GM19043 (cell line): Measurements from ENCODE around the gene EFL1.
"Not testable (repeated sequence)": the region's sequence is repeated elsewhere in the genome, so short reads cannot be mapped to it uniquely, and the experiment has no call there.

ENCODE experiments used
- ATAC-seq: cut with Tn5 transposase; IDR thresholded peaks from one replicate; pipeline ENCODE4 v1.9.1; 2021; ENCODE audit warnings: low read depth; ENCODE audit not compliant: unreplicated experiment

EFL1 gene

GRCh38 chr15:82210066-82210597, 52.4 kb downstream of the EFL1 start:
- ATAC-seq = not testable (repeated sequence)

DNA sequence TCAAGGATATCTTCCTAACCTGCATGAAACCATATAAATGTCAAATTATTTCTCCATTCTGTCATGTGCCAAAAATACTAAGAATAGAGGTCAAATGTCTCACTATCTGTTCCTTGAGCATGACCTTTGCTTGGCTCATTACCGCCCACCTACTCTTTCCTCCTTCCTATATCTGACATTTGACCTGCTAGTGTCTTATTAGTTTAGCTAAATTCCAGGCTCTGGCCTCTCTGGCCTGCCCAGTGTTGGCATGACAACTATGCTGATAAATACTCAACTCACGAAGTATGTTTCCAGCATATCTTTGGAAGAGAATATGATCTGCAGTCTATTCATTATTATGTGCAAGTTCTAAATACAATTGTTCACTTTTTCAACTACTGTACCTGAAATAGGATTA, 58.0 kb downstream of the EFL1 start:
- not testable (repeated sequence) for ATAC-seq

DNA sequence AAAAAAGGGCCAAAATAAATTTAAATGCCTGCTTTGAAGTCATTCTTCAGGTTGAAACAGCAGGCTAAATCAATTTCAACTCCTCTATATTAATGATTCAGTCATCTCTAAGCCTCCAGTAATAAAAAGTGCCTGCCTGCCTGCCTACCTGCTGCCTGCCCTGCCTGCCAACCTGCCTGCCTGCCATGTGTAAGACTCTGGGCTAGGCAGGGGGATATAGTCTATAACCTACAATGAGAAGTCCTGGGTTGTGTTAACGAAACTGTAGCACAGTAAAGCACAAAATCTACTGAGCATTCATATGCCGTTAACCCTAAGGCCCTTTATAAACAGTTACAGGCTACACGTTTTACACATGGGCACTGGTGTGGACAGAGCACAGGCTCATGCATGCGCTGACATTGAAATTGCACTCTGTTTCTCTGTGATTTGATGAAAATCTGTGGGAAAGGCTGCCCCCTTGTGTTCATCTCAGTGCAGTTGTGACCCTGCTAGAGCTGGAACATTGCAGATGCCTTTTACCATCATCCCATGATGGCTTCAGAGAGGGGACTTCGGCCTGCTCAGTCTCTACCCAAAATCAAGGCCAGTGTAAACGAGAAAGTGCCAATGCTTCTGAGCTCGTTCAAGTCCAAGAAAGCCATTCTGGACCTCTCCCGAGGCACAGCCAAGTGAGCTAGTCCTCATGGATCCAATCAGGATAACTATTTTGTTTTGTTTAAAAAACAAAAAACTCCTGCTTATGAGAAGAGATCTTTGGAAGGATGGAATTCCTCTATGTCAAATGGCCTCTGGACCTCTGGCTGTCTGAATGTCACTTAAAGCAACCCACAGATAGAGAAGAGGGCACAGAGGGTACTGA, 64.6 kb downstream of the EFL1 start:
- ATAC-seq = peak; percentile 89

- no peak for ATAC-seq
Measured at GRCh38 chr15:82196353-82196752, 66.2 kb downstream of the EFL1 start.

- ATAC-seq = not testable (repeated sequence)
Measured at GRCh38 chr15:82195818-82196217, 66.7 kb downstream of the EFL1 start.

GRCh38 chr15:82194488-82194887, 68.0 kb downstream of the EFL1 start:
- not testable (repeated sequence) for ATAC-seq

GRCh38 chr15:82193435-82193834, 69.1 kb downstream of the EFL1 start:
- not testable (repeated sequence) for ATAC-seq

GRCh38 chr15:82192394-82192793, 70.1 kb downstream of the EFL1 start:
- ATAC-seq = not testable (repeated sequence)

DNA sequence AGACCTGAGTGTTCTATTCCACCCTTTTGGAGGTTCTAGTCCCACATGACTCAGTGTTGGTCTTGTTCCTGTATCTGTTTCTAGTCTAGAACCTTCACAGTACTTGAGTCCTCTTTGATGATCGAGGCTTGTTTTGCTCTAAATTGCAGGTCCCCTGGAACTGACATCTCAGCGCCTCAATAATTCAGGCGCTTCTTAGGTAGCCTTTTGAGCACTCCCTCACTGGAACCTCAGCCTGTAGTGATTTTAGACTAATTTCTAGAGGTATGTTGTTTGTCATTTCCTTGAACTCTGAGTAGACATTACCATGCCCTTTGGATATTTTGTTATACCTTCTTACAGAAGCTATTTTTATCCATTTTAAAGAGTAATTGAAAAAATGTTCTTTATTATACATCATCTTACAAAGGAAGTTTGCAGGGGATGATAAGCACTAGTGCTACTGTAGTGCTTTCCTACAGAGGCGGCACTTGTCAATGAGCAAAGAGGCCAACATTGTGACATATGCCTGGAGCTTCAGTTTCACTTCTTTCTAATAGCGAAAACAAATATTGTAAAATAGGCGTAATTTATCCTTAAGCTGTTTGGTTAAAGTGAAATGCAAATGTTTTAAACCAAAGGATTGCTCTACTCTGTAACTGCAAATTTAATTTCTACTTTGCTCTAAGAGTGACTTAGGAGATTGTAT, 75.7 kb downstream of the EFL1 start:
- peak; percentile 85 for ATAC-seq

DNA sequence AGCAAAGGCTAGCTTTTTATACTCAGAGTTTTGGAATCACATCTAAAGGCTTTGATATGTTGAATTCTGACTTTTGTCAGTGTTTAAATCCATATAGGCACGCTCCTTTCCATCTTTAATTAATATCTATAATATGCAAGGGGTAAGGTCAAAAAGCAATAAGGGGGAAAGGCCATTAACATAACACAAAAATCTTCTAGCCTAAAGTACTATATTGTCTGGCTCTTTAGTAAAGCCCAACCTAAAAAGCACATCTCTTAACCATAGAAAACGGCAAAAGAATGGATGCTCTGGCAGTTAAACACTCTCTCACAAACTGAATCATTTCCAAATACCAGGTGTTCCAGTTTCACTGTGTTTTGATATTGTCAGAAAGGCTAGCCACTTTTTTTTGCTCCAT, 76.4 kb downstream of the EFL1 start:
- no peak for ATAC-seq

DNA sequence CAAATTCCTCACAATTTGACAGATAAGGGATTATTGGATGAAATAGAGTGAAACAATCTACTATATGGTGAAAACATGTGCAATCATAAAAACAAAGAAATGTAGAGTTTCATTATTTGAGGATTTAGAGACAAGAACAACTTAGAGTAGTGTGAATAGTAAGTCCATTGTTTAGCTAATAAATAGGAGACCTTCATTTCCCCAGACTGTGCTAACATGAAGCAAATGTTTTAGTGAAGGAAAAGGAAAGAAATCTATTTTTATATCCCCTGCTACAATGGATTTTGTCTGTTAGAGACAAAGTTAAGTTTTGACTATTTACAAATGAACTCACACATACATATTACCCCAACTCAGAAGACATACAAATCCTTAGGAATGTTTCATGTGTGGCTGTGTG, 77.8 kb downstream of the EFL1 start:
- ATAC-seq = no peak

- ATAC-seq = no peak
Measured at GRCh38 chr15:82184355-82184754, 78.2 kb downstream of the EFL1 start.

DNA sequence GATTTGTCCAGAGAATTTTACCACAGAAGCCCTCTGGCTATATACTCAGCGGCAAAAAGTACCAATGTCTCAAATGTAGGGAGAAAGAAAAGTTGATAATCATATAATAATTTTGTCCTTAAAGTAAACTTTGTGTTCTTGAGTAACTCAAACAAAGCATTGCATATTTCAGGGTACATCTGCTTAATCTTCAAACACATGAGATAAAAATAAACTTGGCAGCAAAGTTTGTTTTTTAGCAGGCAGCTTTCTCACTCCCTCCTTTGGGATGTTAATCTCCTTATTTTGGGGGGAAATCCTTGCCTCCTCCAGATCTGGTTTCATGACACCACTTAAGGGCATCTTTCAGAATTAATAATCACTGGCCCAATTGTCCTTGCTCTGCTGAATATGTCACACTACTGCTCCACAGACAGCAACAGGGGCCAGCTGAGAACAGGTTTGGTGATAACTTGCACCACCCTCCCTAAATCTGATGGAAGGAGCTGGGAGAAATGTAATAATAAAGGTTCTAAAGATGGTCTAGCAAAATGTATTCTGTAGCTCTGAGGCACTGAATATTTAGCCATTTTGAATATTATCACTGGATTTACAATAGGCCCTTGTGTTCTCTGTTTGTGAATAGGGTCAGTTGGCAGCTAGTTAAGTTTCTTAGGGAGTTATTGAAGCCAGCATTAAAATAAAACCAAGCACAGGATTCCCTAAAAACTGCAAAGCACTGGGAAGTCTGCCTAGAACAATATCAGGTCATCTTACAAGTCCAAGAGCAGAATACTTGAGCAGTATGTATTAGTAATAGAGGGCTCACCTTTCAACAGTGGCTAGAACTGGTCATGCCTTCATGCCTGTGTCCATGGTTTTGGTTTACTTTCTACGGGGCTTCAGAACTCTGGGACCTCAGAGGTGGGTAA, 79.2 kb downstream of the EFL1 start:
- ATAC-seq = no peak

GRCh38 chr15:82181371-82181770, 81.2 kb downstream of the EFL1 start:
- no peak for ATAC-seq

GRCh38 chr15:82178061-82178460, 84.5 kb downstream of the EFL1 start:
- no peak for ATAC-seq

- no peak for ATAC-seq
Measured at GRCh38 chr15:82177291-82178010, 85.1 kb downstream of the EFL1 start.

DNA sequence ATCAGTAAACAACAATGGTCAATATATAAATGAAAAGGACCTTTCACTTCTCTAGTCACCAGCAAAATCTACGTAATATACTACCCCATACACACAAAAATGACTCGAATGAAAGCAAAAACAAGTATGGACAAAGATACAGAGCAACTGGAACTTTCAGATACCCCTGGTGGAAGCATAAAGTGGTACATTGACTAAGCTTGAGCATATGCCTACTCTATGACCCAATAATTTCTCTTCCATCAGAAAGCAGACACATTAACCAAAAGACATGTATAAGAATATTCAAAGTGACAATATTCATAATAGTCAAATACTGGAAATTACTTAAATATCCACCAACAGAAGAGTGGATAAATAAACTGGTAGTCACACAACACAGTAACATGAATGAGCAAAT, 86.0 kb downstream of the EFL1 start:
- ATAC-seq = no peak

GRCh38 chr15:82174471-82175235, 87.9 kb downstream of the EFL1 start:
- ATAC-seq = no peak

DNA sequence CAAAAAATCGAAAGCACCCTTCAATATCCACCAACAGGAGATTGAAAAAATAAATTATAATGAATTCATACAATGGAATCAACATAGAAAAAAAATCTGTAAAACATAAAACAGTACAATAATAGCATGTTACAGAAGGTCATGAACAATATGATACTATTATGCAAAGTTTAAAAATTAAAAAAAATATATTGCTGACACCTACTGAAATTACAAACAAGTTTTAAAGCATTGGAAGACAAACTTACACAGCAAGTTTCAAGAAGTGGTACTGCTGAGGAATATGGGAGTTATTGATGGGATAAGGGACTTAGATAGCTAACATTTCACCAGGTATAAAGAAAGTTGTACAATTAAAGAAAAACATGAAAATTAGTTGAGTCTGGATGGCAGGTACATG, 89.4 kb downstream of the EFL1 start:
- no peak for ATAC-seq
